A549 treated with AZD9567 at 1 μM for 4 hours (cell line): ENCODE data around the gene SNAP91. TPM values are rescaled to one million over a fixed set of nuclear protein-coding genes. Genes with fewer than 3 reads are reported as not detected.

Experiments
- total RNA-seq: library from RNA; stranded (reverse); fragments of 200-300 nt; extraction: Qiagen RNA extraction; gene quantifications from 5 replicates; pipeline ENCODE4 v1.2.3, GENCODE V29; 2022; ENCODE audit not compliant: insufficient read depth

The SNAP91 gene, protein sequence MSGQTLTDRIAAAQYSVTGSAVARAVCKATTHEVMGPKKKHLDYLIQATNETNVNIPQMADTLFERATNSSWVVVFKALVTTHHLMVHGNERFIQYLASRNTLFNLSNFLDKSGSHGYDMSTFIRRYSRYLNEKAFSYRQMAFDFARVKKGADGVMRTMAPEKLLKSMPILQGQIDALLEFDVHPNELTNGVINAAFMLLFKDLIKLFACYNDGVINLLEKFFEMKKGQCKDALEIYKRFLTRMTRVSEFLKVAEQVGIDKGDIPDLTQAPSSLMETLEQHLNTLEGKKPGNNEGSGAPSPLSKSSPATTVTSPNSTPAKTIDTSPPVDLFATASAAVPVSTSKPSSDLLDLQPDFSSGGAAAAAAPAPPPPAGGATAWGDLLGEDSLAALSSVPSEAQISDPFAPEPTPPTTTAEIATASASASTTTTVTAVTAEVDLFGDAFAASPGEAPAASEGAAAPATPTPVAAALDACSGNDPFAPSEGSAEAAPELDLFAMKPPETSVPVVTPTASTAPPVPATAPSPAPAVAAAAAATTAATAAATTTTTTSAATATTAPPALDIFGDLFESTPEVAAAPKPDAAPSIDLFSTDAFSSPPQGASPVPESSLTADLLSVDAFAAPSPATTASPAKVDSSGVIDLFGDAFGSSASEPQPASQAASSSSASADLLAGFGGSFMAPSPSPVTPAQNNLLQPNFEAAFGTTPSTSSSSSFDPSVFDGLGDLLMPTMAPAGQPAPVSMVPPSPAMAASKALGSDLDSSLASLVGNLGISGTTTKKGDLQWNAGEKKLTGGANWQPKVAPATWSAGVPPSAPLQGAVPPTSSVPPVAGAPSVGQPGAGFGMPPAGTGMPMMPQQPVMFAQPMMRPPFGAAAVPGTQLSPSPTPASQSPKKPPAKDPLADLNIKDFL
- total RNA-seq = 0.17 to 0.38 TPM (median 0.26 TPM) in 4 of 5 replicates, not detected in the other

GRCh38 chr6:83708970-83709747 is at the start of gene SNAP91:
Gene SNAP91 (minus strand): TSS chr6:83709101. CDS start chr6:83707927, 1,174 bp downstream.

GRCh38 chr6:83511901-83512681 is 196.8 kb downstream of the SNAP91 start, which contains the start of gene PRSS35:
Gene PRSS35 (plus strand): TSS chr6:83512534. CDS start chr6:83523442, 10,908 bp downstream.

Other genes starting within 250 kb of the SNAP91 start
- 0.07 to 0.13 TPM (median 0.08 TPM) in 4 of 5 replicates, not detected in the other for gene PRSS35, start 196.6 kb downstream of the SNAP91 start, total RNA-seq
- 0.26 to 0.34 TPM (median 0.28 TPM) in 4 of 5 replicates, not detected in the other for gene RIPPLY2, start 144.3 kb upstream of the SNAP91 start, total RNA-seq
- gene CYB5R4, start 150.6 kb upstream of the SNAP91 start, total RNA-seq = 22.8 to 25.7 TPM (median 23.2 TPM) in 5 replicates